Activated CD8-positive, alpha-beta T cell treated with anti-CD3 and anti-CD28 coated beads, Interleukin-2, amount 10 ng/mL, durations not matched to agents 7 days and 5 days (primary cell): ENCODE measurements around the gene CDK14. TPM values are rescaled to one million over a fixed set of nuclear protein-coding genes. Genes with fewer than 3 reads are reported as not detected.
A peak's percentile ranks its signal among the peaks of the same experiment; 100 is the strongest.

ENCODE experiments used
- ATAC-seq: fragments of 150-1000 bp; cut with Tn5 transposase; one replicate; pipeline ENCODE4 v1.10.0; 2021; ENCODE audit warnings: moderate library complexity
- CTCF ChIA-PET: fragments of 350-600 bp; sonication (Branson Sonifier 250); formaldehyde crosslinking; loops from one replicate; lab custom pipeline; 2021; ENCODE audit warnings: antibody characterized with exemption; lab: Charles Lee
- POLR2A ChIA-PET: fragments of 350-600 bp; sonication (Branson Sonifier 250); formaldehyde crosslinking; loops from one replicate; lab custom pipeline; 2021; ENCODE audit warnings: antibody characterized with exemption; lab: Charles Lee
- DNase-seq: peaks from one replicate; pipeline ENCODE4 v3.0.0-alpha.2; 2020
- H3K27ac Mint-ChIP-seq: one replicate; pipeline ENCODE4 v1.8.0; 2021; ENCODE audit warnings: mild to moderate bottlenecking, mixed read lengths
- H3K27me3 Mint-ChIP-seq: one replicate; pipeline ENCODE4 v1.8.0; 2021; ENCODE audit warnings: low read depth, mixed read lengths
- H3K36me3 Mint-ChIP-seq: one replicate; pipeline ENCODE4 v1.8.0; 2021; ENCODE audit warnings: low read depth, mixed read lengths
- H3K4me1 Mint-ChIP-seq: one replicate; pipeline ENCODE4 v1.8.0; 2021; ENCODE audit warnings: low read depth, mixed read lengths
- H3K4me3 Mint-ChIP-seq: one replicate; pipeline ENCODE4 v1.8.0; 2021; ENCODE audit warnings: mild to moderate bottlenecking, mixed read lengths
- H3K9me3 Mint-ChIP-seq: one replicate; pipeline ENCODE4 v1.8.0; 2022; ENCODE audit warnings: mixed read lengths; ENCODE audit not compliant: insufficient read depth
- total RNA-seq, 2 experiments: library from RNA; stranded (reverse); gene quantifications; one replicate each; pipeline ENCODE4 v1.2.3, GENCODE V29; 2021

CDK14 gene
- total RNA-seq, 2 experiments from 2014 or later = not detected

GRCh38 chr7:91007371-91007770, 411.2 kb downstream of the CDK14 start:
- no peak for DNase-seq
- no peak for ATAC-seq
- Mint-ChIP-seq H3K27me3 (no peaks in the 10 kb centered on the region), H3K4me1 (no peaks in the 10 kb centered on the region), H3K27ac (no peak overlapping the region), H3K4me3 (no peak overlapping the region), H3K36me3 (no peaks in the 10 kb centered on the region), H3K9me3 (no peaks in the 10 kb centered on the region)
- ChIA-PET CTCF (no interaction called here), POLR2A (no interaction called here)

DNA sequence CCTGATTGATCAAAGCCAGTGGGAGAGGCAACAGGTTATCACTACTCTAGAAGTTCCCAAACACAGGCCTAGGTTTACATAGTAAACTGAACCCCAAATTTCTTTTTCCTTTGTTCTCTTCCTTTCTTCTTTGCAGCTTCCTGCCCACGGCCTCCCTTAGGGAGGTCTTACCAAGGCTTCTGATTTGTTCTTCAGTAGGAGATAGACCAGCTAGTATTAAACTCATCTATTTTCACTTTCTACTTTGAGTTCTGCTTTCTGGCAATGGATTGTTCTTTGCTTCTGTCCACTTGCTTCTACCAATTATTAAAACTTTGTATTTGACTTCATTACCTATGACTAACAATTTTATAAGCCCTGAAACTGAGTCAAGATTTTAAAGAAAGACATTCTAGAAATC, 417.0 kb downstream of the CDK14 start:
- no peaks in the 10 kb centered on the region for H3K9me3 Mint-ChIP-seq
- no peak for DNase-seq
- H3K4me3 Mint-ChIP-seq = no peak overlapping the region
- ChIA-PET POLR2A (no interaction called here), CTCF (interaction anchor here (1.5 kb wide), 1 partner anchor 10 kb away, joined by 4 read pairs; no protein-coding TSS in a partner anchor)
- ATAC-seq = no peak
- H3K36me3 Mint-ChIP-seq = no peaks in the 10 kb centered on the region
- no peak overlapping the region for H3K27ac Mint-ChIP-seq
- H3K4me1 Mint-ChIP-seq = no peaks in the 10 kb centered on the region
- no peaks in the 10 kb centered on the region for H3K27me3 Mint-ChIP-seq

DNA sequence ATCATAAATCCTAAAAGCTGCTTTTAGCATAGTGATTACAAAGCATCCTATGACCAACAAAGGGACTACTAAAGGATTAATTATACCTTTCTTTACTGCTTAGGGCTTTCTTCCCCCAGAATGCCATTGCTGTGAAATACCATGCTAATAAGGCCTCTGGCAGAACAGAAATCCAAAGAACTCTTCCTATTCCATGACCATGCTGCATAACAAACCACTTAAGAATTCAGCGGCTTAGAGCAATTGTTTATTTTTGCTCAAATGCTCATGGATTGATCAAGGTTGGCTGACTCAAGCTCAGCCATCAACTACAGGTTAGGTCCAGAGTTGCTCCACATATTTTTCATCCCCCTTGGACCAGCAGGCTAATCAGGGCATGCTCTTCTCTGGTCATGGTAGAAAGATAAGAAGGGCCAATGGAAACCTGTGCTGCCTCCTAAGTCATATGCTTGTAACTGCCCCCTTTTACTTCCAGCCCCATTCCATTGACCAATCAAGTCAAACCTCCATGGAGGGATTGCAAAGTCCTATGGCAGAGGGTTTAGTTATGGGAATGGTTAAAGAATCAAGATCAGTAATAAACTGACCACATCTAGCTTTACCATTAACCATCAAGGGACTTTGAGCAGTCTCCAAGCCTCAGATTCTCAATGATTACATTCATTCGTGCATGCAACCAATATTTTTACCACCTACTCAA, 423.7 kb downstream of the CDK14 start:
- Mint-ChIP-seq H3K27me3 (no peaks in the 10 kb centered on the region), H3K4me1 (no peaks in the 10 kb centered on the region), H3K27ac (no peak overlapping the region), H3K4me3 (no peak overlapping the region), H3K36me3 (no peaks in the 10 kb centered on the region), H3K9me3 (no peaks in the 10 kb centered on the region)
- POLR2A ChIA-PET = no interaction called here
- ATAC-seq = no peak
- CTCF ChIA-PET = no interaction called here
- DNase-seq = no peak

GRCh38 chr7:91020636-91021385, 424.7 kb downstream of the CDK14 start:
- Mint-ChIP-seq H3K36me3 (no peaks in the 10 kb centered on the region), H3K4me3 (no peak overlapping the region), H3K4me1 (no peaks in the 10 kb centered on the region), H3K9me3 (no peaks in the 10 kb centered on the region), H3K27ac (no peak overlapping the region), H3K27me3 (no peaks in the 10 kb centered on the region)
- no peak for ATAC-seq
- ChIA-PET CTCF (no interaction called here), POLR2A (no interaction called here)
- DNase-seq = no peak

DNA sequence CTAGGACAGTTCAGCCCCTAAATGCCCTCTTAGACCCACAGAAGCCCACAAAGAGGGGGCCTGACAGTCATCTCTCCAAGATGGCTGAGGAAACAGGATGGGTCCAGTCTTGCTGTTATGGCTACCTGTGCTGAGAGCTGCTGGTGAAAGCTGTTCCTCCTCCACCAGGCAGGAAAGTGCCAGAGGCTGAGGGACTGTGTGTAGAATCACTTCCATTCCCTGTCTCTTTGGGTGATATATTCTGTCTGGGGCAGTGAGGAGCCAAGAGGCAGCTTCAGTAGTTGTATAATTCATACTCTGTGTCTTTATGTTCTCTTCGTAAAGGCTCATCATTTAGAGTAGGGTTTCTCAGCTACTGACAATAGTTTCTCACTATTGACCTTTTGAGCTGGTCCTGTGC, 425.8 kb downstream of the CDK14 start:
- DNase-seq (no peak), ATAC-seq (no peak)
- Mint-ChIP-seq H3K4me1 (no peaks in the 10 kb centered on the region), H3K27ac (no peak overlapping the region), H3K9me3 (no peaks in the 10 kb centered on the region), H3K36me3 (no peaks in the 10 kb centered on the region), H3K27me3 (no peaks in the 10 kb centered on the region), H3K4me3 (no peak overlapping the region)
- POLR2A ChIA-PET = no interaction called here
- CTCF ChIA-PET = no interaction called here

DNA sequence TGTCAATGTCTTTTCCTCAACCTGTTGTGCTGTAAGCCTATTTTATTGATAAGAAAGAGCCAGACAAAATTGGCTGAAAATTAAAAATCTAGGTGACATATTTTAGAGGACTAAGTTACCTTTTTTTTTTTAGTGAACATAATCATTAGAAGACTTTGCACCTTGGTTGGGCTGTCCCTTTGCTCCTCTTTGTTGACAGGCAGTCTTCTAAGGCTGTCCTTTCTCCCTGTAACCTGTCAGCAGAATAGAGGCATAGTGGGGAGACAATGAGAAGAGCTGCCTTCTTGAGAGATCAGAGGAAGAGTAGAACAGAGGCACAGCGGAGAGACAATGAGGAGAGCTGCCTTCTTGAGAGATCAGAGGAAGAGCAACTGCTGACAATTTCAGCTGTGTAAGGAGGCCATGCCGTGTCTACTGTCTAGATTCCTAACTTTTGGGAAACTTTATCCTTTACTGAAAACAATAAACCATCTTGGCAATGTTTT, 429.8 kb downstream of the CDK14 start:
- Mint-ChIP-seq H3K27ac (no peak overlapping the region), H3K4me3 (no peak overlapping the region), H3K36me3 (no peaks in the 10 kb centered on the region), H3K9me3 (no peaks in the 10 kb centered on the region), H3K27me3 (no peaks in the 10 kb centered on the region), H3K4me1 (no peaks in the 10 kb centered on the region)
- ChIA-PET CTCF (no interaction called here), POLR2A (no interaction called here)
- no peak for ATAC-seq
- no peak for DNase-seq

DNA sequence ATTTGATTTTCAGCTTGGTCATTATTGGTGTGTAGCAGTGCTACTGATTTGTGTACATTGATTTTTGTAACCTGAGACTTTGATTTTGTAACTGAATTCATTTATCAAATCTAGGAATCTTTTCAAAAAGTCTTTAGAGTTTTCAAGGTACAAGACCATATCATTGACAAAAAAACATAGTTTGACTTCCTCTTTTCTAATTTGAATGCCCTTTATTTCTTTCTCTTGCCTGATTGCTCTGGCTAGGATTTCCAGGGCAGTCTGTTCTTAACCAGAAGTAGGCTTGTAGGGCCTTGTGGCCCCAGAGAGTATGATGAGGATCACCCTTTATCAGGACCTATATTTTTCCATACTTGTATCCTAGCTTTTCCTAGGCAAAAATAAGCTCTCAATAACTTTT, 433.6 kb downstream of the CDK14 start:
- ATAC-seq (no peak), DNase-seq (no peak)
- no peaks in the 10 kb centered on the region for H3K4me1 Mint-ChIP-seq
- H3K4me3 Mint-ChIP-seq = no peak overlapping the region
- POLR2A ChIA-PET = no interaction called here
- H3K9me3 Mint-ChIP-seq = no peaks in the 10 kb centered on the region
- CTCF ChIA-PET = no interaction called here
- no peak overlapping the region for H3K27ac Mint-ChIP-seq
- H3K27me3 Mint-ChIP-seq = no peaks in the 10 kb centered on the region
- no peaks in the 10 kb centered on the region for H3K36me3 Mint-ChIP-seq

DNA sequence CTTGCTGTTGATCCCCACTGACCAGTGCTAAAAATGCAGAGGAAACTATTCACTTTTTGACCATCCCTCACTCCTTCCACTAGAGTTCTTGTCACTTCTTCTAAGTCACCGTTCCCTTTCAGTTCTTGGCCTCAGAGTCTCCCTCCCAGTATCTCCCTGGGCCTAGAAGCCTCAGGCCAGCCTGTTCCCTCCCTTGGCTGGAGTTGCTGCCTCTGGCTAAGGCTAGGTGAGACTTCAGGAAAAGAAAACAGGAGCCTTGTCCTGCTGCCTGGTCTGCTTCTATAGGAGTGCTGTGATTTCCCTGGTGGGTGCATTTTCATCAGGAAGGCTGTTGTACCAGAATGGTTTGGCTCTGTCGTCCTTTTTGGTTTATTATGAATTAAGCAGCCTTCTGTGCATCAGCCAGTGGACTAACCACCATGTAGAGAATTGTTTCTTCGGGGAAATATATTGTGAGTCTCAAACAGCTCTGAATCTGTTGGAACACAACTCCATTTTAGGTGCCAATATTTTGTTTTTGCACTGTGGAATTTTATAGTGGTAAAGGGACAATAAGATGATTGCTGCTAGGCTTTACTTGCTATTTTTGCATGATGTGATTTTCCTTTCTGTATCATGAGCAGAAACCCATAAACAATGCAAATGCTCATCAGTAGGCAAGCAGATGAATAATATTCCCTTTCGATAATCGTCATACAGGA, 434.7 kb downstream of the CDK14 start:
- Mint-ChIP-seq H3K9me3 (no peaks in the 10 kb centered on the region), H3K4me3 (no peak overlapping the region), H3K27me3 (no peaks in the 10 kb centered on the region), H3K27ac (no peak overlapping the region), H3K36me3 (no peaks in the 10 kb centered on the region), H3K4me1 (no peaks in the 10 kb centered on the region)
- ATAC-seq (no peak), DNase-seq (no peak)
- POLR2A ChIA-PET = no interaction called here
- CTCF ChIA-PET = no interaction called here

GRCh38 chr7:91031757-91032156, 435.6 kb downstream of the CDK14 start:
- Mint-ChIP-seq H3K9me3 (no peaks in the 10 kb centered on the region), H3K27ac (no peak overlapping the region), H3K4me3 (no peak overlapping the region), H3K36me3 (no peaks in the 10 kb centered on the region), H3K27me3 (no peaks in the 10 kb centered on the region), H3K4me1 (no peaks in the 10 kb centered on the region)
- POLR2A ChIA-PET = no interaction called here
- DNase-seq = no peak
- no peak for ATAC-seq
- CTCF ChIA-PET = no interaction called here

DNA sequence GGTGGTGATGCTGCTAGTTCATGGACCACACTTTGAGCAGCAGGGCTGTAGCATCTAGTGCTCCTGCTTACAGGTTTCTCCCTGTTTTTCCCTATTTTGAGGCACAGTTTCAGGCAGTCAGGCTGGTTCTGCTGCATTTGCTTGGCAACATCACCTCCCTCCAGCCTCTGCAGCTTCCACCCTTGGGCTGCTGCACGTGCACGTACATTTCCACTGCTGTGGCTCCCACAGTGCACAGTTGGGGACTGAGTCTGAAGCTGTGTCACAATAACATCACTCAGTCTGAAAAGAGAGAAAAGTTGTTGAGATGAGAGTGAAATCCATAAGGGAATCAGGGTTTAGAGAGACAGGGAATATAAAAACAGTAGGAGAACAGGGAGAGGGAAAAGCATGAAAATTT, 437.5 kb downstream of the CDK14 start:
- H3K4me1 Mint-ChIP-seq = no peaks in the 10 kb centered on the region
- ATAC-seq (no peak), DNase-seq (no peak)
- CTCF ChIA-PET = interaction anchor here (1.0 to 2.0 kb wide), 2 partner anchors 11 to 578 kb away, joined by 3 to 6 read pairs; no protein-coding TSS in a partner anchor
- no peak overlapping the region for H3K27ac Mint-ChIP-seq
- H3K9me3 Mint-ChIP-seq = no peaks in the 10 kb centered on the region
- H3K36me3 Mint-ChIP-seq = no peaks in the 10 kb centered on the region
- POLR2A ChIA-PET = no interaction called here
- no peaks in the 10 kb centered on the region for H3K27me3 Mint-ChIP-seq
- no peak overlapping the region for H3K4me3 Mint-ChIP-seq

DNA sequence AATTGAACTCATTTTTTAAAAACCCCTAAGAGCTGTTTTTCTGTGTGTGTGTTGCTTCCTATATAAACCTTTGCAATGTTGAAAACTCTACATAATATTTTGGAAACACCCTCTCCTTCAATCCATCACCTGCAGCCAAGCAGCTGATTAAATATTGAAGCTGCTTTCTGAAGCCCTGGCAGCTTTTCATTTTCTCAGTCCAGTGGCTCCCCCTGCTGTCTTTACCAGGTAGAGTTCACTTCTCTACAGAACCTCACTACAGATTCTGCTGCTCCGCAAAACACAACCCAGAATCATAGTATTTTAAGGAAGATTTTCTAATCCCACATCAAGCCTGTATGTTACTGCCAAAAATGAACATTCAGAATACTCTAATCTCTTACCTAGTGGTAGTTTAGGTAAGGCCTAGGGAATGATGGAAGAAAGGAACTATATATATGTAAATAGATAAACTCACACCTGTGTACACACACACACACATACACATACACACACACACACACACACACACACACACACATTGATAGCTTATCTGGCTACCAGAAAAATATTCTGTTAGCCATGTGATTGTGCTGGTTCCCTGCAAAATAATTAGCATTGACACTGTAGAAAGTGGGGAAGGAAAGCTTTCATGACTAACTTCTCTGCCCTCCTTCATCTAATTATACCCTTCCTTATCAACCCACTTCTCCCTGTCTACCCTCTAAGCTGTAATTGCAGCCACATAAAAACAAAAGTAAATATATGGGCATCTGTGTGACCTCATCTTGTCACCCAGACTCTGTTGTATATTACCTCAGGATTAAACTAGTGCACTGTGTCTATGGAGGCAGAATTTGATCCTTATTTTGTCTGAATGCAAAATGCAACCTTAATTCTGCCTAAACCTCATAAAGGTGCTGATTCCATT, 438.6 kb downstream of the CDK14 start:
- H3K27ac Mint-ChIP-seq = no peak overlapping the region
- POLR2A ChIA-PET = no interaction called here
- DNase-seq (peak; percentile 23), ATAC-seq (no peak)
- CTCF ChIA-PET = interaction anchor here (0.7 to 2.0 kb wide), 3 partner anchors 10 to 582 kb away, joined by 3 to 8 read pairs (median 6); no protein-coding TSS in a partner anchor
- H3K9me3 Mint-ChIP-seq = no peaks in the 10 kb centered on the region
- no peak overlapping the region for H3K4me3 Mint-ChIP-seq
- H3K4me1 Mint-ChIP-seq = no peaks in the 10 kb centered on the region
- no peaks in the 10 kb centered on the region for H3K27me3 Mint-ChIP-seq
- no peaks in the 10 kb centered on the region for H3K36me3 Mint-ChIP-seq
